GM23248 (cell line): ENCODE results near the gene CDCA7.

Source experiments
- EZH2 ChIP-seq: fragments of 200-600 bp; sonication (generic); IDR thresholded peaks from 2 replicates; pipeline ENCODE4 v1.6.1; 2018; ENCODE audit warnings: antibody characterized with exemption, mild to moderate bottlenecking; ENCODE audit not compliant: insufficient read depth, poor library complexity, severe bottlenecking
- EZH2phosphoT487 ChIP-seq: fragments of 200-600 bp; sonication (generic); IDR thresholded peaks from 2 replicates; pipeline ENCODE4 v1.6.1; 2018; ENCODE audit warnings: antibody characterized with exemption, moderate library complexity, mild to moderate bottlenecking, low read depth; ENCODE audit not compliant: insufficient read depth

DNA sequence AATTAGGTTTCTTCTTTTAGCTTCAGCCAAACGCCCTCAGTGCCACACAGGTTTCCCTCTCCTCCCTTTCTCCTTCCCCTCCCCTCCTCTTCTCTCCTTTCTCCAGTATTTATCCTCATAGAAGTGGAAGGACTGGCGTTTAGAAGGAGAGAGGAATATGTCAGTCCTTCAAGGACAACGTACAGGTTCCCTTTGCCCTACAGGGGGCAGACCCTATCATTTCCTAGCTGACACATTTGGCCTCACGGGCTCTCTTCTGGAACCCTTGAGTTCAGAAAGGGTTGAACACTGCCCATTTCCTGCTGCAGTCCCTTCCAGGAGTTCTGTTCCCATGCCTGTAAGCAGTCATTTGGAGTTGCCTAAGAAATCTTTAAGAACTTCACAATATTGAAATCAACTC, 46.1 kb downstream of the CDCA7 start:
- no peak for TF ChIP-seq EZH2
- no peak for TF ChIP-seq EZH2phosphoT487
